Measurements from ENCODE around the gene DNAJB6.
A peak's percentile ranks its signal among the peaks of the same experiment; 100 is the strongest.

DNA sequence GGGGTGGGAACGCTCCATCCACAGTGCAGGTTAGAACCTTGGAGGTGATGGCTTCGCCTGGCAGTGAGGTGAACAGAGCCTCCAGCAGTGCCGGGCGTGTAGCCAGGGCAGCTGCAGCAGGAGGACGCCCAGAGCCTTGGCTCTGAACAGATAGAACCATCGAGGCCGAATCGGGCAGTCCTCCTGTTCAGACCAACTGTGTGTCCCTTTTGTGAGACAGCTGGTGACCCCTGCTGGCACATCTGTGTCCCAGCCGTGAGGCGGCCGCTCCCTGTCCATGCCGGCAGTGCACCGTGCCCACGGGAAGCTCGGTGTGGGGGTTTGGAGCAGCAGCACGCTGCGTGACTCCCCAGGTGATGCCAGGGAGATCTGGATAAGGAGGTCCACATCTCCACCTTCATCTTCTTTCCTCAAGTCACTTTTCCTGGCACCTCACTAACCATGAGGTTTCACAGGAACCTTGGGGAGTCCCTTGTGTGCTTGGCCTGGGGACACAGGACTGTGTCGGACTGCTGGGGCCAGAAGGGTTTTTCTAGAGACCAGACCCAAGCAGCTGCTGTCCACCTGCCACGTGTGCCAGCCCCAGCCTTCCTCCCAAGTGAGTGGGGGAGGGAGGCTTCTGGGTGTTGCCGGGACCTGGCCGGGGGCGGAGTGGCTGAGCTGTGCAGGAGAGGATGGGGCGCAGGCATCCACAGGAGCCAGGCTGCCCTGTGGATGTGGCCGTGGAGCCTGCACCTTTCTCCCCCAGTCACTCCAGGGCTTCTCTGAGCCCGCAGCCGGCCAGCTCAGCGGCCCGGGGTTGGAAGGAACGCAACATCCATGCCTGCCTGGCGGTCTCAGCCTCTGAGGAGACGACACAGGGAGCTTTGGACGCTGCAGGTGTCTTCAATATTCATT lies 69.4 kb downstream of the DNAJB6 start:
- TF ChIP-seq RFX5 (IDR thresholded peaks at IDR 0.05; ENCODE audit: low read depth, low read length), result no peak
- no peak for TF ChIP-seq CHD1 (IDR thresholded peaks at IDR 0.05; ENCODE audit: low read depth, low read length)
- TF ChIP-seq POLR2A (IDR thresholded peaks at IDR 0.05; ENCODE audit: low read depth, low read length), result no peak
- TF ChIP-seq, protein P1, sequence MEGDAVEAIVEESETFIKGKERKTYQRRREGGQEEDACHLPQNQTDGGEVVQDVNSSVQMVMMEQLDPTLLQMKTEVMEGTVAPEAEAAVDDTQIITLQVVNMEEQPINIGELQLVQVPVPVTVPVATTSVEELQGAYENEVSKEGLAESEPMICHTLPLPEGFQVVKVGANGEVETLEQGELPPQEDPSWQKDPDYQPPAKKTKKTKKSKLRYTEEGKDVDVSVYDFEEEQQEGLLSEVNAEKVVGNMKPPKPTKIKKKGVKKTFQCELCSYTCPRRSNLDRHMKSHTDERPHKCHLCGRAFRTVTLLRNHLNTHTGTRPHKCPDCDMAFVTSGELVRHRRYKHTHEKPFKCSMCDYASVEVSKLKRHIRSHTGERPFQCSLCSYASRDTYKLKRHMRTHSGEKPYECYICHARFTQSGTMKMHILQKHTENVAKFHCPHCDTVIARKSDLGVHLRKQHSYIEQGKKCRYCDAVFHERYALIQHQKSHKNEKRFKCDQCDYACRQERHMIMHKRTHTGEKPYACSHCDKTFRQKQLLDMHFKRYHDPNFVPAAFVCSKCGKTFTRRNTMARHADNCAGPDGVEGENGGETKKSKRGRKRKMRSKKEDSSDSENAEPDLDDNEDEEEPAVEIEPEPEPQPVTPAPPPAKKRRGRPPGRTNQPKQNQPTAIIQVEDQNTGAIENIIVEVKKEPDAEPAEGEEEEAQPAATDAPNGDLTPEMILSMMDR (conservative IDR thresholded peaks at IDR 0.05; ENCODE audit: low read depth, low read length), result 0 out of 2 replicates have a peak, but pooled peaks have one; percentile 12

Data from IMR-90 (cell line).